Fibroblast of peridontal ligament (primary cell): ENCODE results near the gene AHNAK2.

Source experiments
- DNase-seq: peaks from one replicate; pipeline ENCODE4 v3.0.0-alpha.2; 2010; ENCODE audit errors: extremely low read depth

Gene AHNAK2

DNA sequence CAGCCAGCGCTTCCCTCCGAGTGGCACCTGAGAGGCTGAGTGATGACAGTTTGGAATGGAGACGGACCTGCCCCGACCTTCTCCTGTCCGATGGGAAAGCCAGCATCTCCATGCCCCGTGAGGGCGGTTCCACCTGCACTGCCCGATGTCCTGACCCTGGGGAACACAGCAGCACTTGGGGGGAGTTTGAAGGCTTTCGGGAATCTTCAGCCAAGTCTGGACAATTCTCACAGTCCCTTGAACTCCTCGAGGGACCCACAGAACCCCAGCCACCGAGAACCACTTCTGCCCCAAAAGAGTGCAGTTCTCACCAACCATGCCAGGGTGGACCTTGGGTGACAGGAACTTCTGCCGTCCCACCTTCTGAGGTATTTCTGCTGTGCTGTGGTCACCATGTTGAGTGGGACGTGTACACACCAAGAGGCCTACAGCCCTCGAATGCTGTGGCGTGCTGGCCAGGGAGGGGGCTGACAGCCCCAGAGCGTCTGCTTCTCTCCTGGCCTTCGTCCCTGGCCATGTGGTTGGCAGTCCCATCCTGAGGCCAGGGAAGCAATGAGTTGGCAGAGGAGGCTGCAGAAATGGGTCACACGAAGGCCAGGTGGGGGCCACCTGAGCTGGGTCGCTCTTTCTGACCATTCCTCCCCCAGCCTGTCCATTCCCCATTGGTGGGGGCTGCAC lies 8.5 kb upstream of the AHNAK2 start:
- DNase-seq, result no peak

DNA sequence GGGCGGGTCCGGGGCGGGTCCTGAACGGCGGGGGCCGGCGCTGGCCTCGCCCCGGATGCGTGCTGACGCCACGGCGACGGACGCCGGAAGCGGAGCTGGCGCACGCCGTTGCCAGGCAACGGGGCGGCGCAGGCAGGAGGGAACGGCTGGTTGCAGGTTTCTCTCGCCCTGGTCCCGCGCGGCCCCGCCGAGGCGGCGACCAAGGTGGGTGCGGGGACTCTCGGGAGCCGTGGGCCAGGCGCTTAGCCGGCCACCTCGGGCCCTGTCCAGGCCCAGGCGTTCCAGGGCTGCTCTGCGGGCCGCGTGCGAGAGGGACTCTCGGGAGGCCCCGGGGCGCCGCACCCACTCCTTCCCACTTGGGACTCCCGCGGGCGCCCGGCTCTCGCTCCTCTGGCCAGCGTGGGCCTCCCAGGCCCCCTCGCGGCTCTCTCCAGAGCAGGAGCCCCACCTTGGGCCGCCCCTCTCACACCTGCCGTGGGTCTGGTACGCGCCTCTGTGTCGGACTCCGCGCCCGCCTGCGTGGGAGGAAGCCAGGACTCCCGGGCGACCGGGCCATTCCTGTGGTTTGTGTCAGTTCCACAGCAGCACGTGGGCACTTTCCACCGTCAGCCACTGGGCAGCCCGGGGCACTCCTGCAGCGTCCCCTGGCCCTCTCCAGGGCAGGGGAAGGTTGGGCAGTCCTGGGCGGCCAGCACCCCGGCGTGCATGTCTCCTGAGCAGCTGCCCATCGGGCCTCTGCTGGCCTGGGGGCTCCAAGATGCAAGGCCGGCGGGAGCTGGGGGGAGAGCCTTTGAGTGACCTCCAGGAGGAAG lies 7.7 kb upstream of the AHNAK2 start, which contains the start of gene CLBA1:
Gene CLBA1, plus strand, starts transcription at position 114 of the 812 bp plus-strand sequence. Its CDS starts 644 bp downstream, at position 758.
- DNase-seq, result peak; percentile 82

DNA sequence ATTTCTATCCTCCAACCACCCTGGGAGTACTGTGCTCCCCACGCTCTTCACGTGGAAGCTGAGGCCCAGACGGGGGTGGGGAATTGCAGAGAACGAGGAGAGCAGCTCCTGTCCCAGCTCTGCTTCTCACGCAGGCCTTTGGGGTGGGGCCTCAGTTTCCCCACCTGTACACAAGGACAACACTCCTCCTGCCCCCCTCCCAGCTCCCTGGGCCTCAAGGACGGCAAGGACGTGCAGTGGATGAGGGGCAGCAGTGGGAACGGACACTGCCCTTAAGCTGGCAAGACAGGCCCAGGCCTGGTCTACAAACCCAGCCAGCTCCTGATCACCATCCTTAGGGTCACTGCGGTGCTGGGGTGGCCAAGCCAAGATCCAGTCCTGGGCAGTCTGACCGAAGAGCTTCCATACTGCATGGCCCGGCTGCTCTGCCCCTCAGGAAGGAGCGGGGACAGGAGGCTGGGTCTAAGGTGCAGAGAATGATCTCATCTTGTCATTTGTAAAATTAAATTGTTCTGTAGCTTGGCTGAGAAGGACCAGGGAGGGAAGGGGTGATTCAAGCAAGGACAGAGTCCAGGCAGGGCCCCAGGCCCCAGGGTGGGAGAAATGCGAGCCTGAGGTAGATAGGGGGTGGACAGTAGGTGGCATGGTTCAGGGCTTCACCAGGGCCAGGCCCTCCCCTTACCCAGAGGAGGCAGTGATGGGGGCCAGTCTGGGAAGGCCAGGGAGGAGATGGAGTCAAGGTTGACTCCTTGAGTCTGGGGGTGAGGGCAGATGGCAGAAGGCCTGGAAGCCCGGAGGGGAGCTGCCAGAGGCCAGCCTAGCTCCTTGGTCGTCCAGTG lies 6.1 kb upstream of the AHNAK2 start:
- DNase-seq, result no peak

- DNase-seq, result no peak
Observed at GRCh38 chr14:104983231-104983721, 5.1 kb upstream of the AHNAK2 start.

- DNase-seq, result no peak
Observed at GRCh38 chr14:104982548-104983230, 4.5 kb upstream of the AHNAK2 start.

DNA sequence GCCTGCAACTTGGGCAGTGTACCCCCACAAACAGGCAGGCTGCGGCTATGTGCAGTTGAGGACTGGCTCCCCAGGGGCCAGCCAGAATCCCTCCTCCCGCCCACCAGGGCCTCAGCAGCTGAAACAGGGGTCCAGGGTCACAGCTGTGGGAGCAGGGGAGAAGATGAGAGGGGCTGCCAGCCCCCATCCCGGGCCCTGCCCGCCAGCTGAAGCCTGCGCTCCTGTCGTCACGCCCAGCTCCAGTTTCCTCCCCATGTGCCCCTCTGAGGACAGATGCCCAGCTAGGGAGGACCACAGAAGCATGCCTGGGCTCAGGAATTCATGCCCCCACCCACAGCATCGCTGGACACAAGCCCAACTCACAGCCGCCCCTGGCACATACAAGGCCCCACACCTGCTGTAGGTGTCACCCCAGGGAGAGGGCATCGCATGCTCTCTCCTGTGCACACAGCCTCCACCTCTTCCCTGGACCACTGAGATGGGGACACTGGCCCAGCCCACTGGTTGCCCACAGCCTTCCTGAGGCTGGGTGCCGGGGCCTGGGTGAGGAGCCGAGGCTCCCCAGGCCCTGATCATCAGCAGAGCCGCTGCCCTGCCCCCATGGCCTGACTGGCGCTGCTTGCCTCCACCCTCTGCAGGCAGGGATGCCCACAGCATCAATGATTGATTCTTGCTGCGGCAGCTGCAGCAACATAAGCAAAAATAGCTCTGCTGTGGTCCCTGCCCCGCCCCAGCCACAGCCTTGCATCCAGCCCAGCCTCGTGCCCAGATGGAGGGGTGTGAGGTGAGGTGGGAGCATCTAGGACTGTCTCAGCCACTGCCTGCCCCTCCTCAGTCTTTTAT lies 3.7 kb upstream of the AHNAK2 start:
- no peak for DNase-seq

- DNase-seq, result no peak
Observed at GRCh38 chr14:104980611-104981531, 2.7 kb upstream of the AHNAK2 start.

GRCh38 chr14:104979758-104980610 lies 1.8 kb upstream of the AHNAK2 start:
- DNase-seq, result no peak

GRCh38 chr14:104978746-104979691 lies 845 bp upstream of the AHNAK2 start:
- DNase-seq, result no peak

DNA sequence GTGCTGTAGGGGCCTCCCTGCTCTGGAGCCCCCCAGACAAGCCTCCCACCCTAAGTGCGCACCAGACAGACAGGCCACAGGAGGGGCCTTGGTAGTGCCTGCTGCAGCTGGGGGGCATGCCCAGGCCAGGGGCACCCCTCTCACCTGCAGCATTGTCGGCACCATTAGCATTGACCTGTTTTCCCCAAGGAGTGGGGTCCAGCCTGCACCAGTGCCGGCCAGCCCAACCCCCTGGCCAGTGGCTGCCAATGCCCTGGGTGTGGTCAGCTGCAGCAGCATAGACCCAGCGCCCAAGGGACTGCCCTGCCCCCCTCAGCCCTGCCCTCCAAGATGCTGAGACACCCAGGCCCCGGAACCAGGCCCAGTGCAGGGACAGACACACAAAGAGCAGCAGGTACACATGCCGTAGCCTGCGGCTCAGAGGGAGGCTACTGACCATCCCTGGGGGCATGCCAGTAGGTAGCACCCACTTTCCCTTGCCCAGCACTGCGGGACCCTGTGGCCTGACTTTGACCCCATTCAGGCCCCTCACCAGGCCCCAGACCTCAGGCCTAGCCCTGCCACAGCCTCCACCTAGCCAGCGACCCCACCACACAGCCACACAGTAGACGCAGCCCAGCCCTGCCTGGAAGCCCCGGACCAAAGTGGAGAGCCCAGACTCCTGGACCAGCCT lies 1.0 kb downstream of the AHNAK2 start:
- DNase-seq, result no peak

DNA sequence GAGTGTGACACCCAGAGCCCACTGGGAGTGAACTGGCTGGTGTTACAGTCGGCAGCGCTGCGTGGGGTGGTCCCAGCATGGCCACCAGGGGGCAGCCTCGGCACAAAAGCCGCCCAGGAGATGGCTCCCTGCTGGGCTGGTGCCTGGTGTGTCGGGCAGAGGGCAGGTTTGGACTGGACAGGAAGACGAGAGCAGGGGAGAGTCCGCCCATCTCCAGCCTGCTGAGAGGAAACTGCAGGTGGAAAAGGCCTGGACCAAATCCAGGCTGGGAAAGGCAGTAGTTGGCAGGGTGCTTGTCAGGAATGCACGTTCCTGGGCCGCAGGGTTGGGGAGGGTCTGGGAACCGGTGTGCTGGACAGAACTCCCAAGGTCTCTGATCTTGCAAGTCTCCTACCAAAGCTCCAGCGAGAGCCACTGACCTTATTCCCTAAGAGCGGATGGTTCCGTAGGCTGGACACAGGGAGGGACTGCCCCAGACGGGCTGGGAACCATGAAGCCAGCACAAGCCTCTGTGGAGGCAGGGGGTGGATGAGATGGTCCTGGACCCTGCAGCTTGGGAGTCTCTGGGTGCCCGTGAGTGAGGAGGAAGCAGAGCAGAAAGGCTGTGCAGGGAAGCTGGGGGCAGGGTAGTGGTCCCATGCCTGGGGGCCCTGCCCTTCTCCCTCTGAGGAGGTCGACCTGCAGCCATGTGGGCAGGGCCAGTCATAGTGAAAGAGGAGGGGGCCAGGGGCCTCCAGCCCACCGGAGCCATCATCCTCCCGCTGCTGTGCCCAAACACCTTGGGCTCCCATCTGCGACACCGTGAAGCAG lies 1.8 kb downstream of the AHNAK2 start:
- peak; percentile 73 for DNase-seq

DNA sequence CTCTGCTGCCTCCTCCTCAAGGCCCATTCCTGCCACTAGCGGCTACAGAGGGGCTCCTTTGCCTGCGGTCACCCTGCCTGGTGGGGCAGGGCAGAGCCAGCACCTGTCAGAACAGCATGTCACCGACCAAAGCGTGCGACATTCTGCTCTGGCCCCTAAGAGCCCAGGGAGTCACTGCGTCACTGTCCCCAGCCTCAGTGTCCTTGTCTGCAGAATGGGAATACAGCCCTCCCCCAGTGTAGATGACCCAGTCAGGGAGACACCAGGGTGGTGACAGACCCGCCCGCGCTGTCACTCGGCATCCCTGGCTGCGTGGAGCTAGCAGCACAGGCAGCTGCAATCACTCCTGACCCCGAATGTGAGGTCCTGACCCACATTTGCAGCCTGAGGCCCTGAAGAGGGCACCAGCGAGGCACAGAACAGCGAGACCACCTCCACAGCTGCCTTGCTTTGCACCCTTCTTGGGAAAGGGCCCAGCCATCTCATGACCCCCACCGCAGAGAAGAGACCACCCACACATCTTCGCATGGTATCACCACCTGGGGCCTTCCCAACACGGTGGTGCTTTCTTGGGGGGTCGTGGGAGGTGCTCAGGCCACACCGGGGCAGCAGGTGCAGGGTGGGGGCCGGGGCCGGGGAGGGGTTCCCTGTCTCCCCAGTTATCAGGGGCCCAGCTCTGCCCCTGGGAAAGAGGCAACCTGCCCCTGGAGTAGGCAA lies 2.5 kb downstream of the AHNAK2 start:
- no peak for DNase-seq

DNA sequence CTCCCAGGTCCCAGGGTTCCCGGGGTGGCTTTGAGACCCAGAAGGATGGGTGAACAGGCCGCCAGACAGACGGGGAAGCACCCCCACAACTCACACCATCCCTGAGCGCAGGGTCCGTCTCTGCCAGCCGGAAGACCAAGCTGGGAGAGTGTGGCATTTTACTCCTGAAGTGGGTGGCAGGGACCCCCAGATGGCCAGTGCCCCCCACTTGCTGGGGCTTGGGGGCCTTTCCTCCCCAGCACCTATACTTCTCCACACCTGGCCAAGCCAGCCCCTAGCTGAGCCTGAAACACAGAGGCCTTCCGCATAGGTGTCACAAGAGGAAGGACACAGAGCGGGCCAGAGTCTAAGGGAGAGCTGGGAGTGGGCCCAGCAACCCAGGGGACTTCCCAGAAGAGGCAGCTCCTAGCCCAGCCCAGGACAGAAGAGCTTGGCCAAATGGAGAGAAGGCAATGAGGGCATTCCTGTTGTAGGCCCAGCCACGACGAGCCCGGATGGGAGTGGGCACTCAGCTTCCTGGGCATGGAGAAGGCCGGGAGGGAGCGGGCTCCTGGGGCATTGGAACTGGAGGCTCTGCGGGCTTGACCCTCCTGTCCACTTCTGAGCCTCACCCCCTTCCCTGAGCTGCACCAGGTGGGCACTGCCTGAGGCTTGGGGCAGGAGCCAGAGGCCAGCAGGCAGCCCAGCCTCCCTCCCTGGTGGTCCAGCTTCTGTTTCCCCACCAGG lies 3.3 kb downstream of the AHNAK2 start:
- no peak for DNase-seq

- DNase-seq, result no peak
Observed at GRCh38 chr14:104974146-104974541, 4.0 kb downstream of the AHNAK2 start.
